H1 (cell line): ENCODE results near the gene ZNF536. TPM values are rescaled to one million over a fixed set of nuclear protein-coding genes. Genes with fewer than 3 reads are reported as not detected.

ENCODE experiments used
- CTCF ChIA-PET: fragments of 300-600 bp; sonication (Branson Sonifier 250); formaldehyde crosslinking; loops from one replicate; lab custom pipeline; 2021; ENCODE audit not compliant: partially characterized antibody; lab: Charles Lee
- POLR2A ChIA-PET: fragments of 300-600 bp; sonication (Branson Sonifier 250); formaldehyde crosslinking; loops from one replicate; lab custom pipeline; 2021; ENCODE audit warnings: inconsistent platforms; ENCODE audit not compliant: partially characterized antibody; lab: Charles Lee
- DNase-seq, 2 experiments: peaks; one replicate each; pipeline versions ENCODE4 v3.0.0 to v3.0.0-alpha.2; 2010 to 2022; ENCODE audit warnings: low spot score in 2 of 2, low read depth in 1 of 2, mixed read lengths in 1 of 2
- FAIRE-seq: peaks from 2 replicates; lab custom pipeline; 2011; peaks lifted over from hg19 to GRCh38; lab: Jason Lieb, UNC
- H2AFZ ChIP-seq: 2 replicates; pipeline ENCODE4 v1.8.1; 2012; ENCODE audit warnings: low read length, inconsistent platforms
- H2AK5ac ChIP-seq: 2 replicates; pipeline ENCODE4 v1.6.1; 2013; ENCODE audit warnings: low read depth, low read length
- H2BK120ac ChIP-seq: replicated peaks from 2 replicates; pipeline ENCODE3; 2013; ENCODE audit warnings: low read depth, low read length, inconsistent platforms
- H2BK12ac ChIP-seq: 2 replicates; pipeline ENCODE4 v1.6.1; 2013; ENCODE audit warnings: low read depth, low read length
- H2BK15ac ChIP-seq: 2 replicates; pipeline ENCODE4 v1.6.1; 2013; ENCODE audit warnings: low read length
- H2BK20ac ChIP-seq: 2 replicates; pipeline ENCODE4 v1.6.1; 2013; ENCODE audit warnings: low read length
- H2BK5ac ChIP-seq: 2 replicates; pipeline ENCODE4 v1.6.1; 2013; ENCODE audit warnings: low read depth, low read length
- H3K14ac ChIP-seq: 2 replicates; pipeline ENCODE4 v1.6.1; 2013; ENCODE audit warnings: inconsistent platforms; ENCODE audit not compliant: insufficient read length
- H3K18ac ChIP-seq: 2 replicates; pipeline ENCODE4 v1.6.1; 2013; ENCODE audit warnings: low read length; ENCODE audit errors: extremely low read depth
- H3K23ac ChIP-seq: 2 replicates; pipeline ENCODE4 v1.6.1; 2013; ENCODE audit warnings: inconsistent platforms; ENCODE audit not compliant: insufficient read length
- H3K23me2 ChIP-seq: 2 replicates; pipeline ENCODE4 v1.6.1; 2013; ENCODE audit warnings: low read depth, low read length
- H3K27ac ChIP-seq: 2 replicates; pipeline ENCODE4 v1.6.1; 2011; ENCODE audit warnings: low read depth, low read length, inconsistent platforms
- H3K27me3 ChIP-seq, 4 experiments: replicated peaks in 1 of 4; 1 replicate in 1 of 4; 2 replicates in 3 of 4; pipeline versions ENCODE4 v1.6.1 to v1.8.1; 2011 to 2013; ENCODE audit warnings: low read length in 3 of 4, mild to moderate bottlenecking in 3 of 4, inconsistent platforms in 2 of 4, mixed read lengths in 2 of 4, moderate library complexity in 1 of 4; ENCODE audit not compliant: control insufficient read depth in 3 of 4, insufficient read depth in 3 of 4; ENCODE audit errors: extremely low read depth in 1 of 4
- H3K36me3 ChIP-seq, 4 experiments: 2 replicates each; pipeline versions ENCODE4 v1.6.1 to v1.8.1; 2011 to 2013; ENCODE audit warnings: mild to moderate bottlenecking in 4 of 4, low read length in 3 of 4, moderate library complexity in 2 of 4, control low read depth in 1 of 4, inconsistent platforms in 1 of 4; ENCODE audit not compliant: insufficient read depth in 4 of 4, control insufficient read depth in 2 of 4
- H3K4ac ChIP-seq: replicated peaks from 2 replicates; pipeline ENCODE3; 2013; ENCODE audit warnings: low read length, low read depth, mixed read lengths, inconsistent platforms; ENCODE audit not compliant: insufficient read length
- H3K4me1 ChIP-seq, 4 experiments: replicated peaks in 1 of 4; 1 replicate in 1 of 4; 2 replicates in 3 of 4; pipeline versions ENCODE4 v1.6.1 to v1.8.1; 2011 to 2013; ENCODE audit warnings: low read length in 3 of 4, inconsistent platforms in 2 of 4, mixed read lengths in 1 of 4; ENCODE audit not compliant: insufficient read depth in 4 of 4, control insufficient read depth in 3 of 4
- H3K4me2 ChIP-seq, 2 experiments: 2 replicates each; pipeline versions ENCODE4 v1.6.1 to v1.8.1; 2011 to 2013; ENCODE audit warnings: low read depth in 2 of 2, low read length in 2 of 2, control low read depth in 1 of 2, inconsistent platforms in 1 of 2, mild to moderate bottlenecking in 1 of 2; ENCODE audit not compliant: insufficient read depth in 1 of 2
- H3K4me3 ChIP-seq, 4 experiments: fragments of 200-600, 300-600 bp in 1 of 4; sonication (generic), shearing (Covaris generic), sonication (Bioruptor Twin) in 1 of 4; 2 replicates each; pipeline versions ENCODE4 v1.5.1 to v1.8.1; 2011 to 2016; ENCODE audit warnings: low read length in 4 of 4, low read depth in 3 of 4, control low read depth in 2 of 4, inconsistent platforms in 2 of 4, mild to moderate bottlenecking in 2 of 4, mixed read lengths in 1 of 4, moderate library complexity in 1 of 4; ENCODE audit not compliant: insufficient read depth in 2 of 4; ENCODE audit errors: extremely low read depth in 1 of 4
- H3K56ac ChIP-seq: replicated peaks from 2 replicates; pipeline ENCODE3; 2013; ENCODE audit warnings: low read depth, mild to moderate bottlenecking, mixed read lengths, low read length, inconsistent platforms; ENCODE audit not compliant: insufficient read length
- H3K79me1 ChIP-seq: 2 replicates; pipeline ENCODE4 v1.6.1; 2013; ENCODE audit warnings: low read depth, low read length, control low read depth
- H3K79me2 ChIP-seq, 2 experiments: 2 replicates each; pipeline versions ENCODE4 v1.6.1 to v1.8.1; 2012 to 2013; ENCODE audit warnings: low read length in 2 of 2, mild to moderate bottlenecking in 2 of 2, inconsistent platforms in 1 of 2; ENCODE audit not compliant: insufficient read depth in 2 of 2, control insufficient read depth in 1 of 2
- H3K9ac ChIP-seq, 4 experiments: replicated peaks in 1 of 4; 1 replicate in 1 of 4; 2 replicates in 3 of 4; pipeline versions ENCODE4 v1.6.1 to v1.8.1; 2011 to 2013; ENCODE audit warnings: low read depth in 3 of 4, low read length in 3 of 4, control low read depth in 2 of 4, mild to moderate bottlenecking in 2 of 4, moderate library complexity in 2 of 4, inconsistent platforms in 1 of 4; ENCODE audit errors: extremely low read depth in 1 of 4
- H3K9me3 ChIP-seq, 2 experiments: 2 replicates each; pipeline versions ENCODE4 v1.6.1 to v1.8.1; 2012 to 2013; ENCODE audit warnings: mild to moderate bottlenecking in 2 of 2, moderate library complexity in 2 of 2, control low read depth in 1 of 2, inconsistent platforms in 1 of 2, low read depth in 1 of 2, low read length in 1 of 2, mixed read lengths in 1 of 2; ENCODE audit not compliant: insufficient read depth in 2 of 2
- H4K20me1 ChIP-seq, 2 experiments: replicated peaks in 1 of 2; 2 replicates each; pipeline versions ENCODE3 to v1.8.1; 2011 to 2013; ENCODE audit warnings: inconsistent platforms in 2 of 2, low read length in 2 of 2, mild to moderate bottlenecking in 1 of 2; ENCODE audit not compliant: insufficient read depth in 2 of 2, control insufficient read depth in 1 of 2
- H4K5ac ChIP-seq: 2 replicates; pipeline ENCODE4 v1.6.1; 2013; ENCODE audit warnings: low read length, low read depth, mixed read lengths, inconsistent platforms; ENCODE audit not compliant: insufficient read length
- H4K8ac ChIP-seq: 2 replicates; pipeline ENCODE4 v1.8.0; 2013; ENCODE audit warnings: mild to moderate bottlenecking, moderate library complexity, low read length, inconsistent platforms; ENCODE audit not compliant: insufficient read depth; ENCODE audit errors: extremely low read depth
- H4K91ac ChIP-seq: replicated peaks from 2 replicates; pipeline ENCODE3; 2013; ENCODE audit warnings: low read length, mixed read lengths, inconsistent platforms; ENCODE audit not compliant: insufficient read length
- CEBPB ChIP-seq: IDR thresholded peaks from 2 replicates; pipeline ENCODE4 v1.6.1; 2012; ENCODE audit warnings: low read depth, low read length
- GABPA ChIP-seq: IDR thresholded peaks from 2 replicates; pipeline ENCODE4 v1.6.1; 2011; ENCODE audit warnings: mild to moderate bottlenecking, low read length, moderate library complexity, borderline replicate concordance; ENCODE audit not compliant: insufficient read depth
- HDAC2 ChIP-seq, 2 experiments: fragments of 300-600 bp in 1 of 2; sonication (generic) in 1 of 2; IDR thresholded peaks; 2 replicates each; pipeline ENCODE4 v1.6.1; 2011 to 2012; ENCODE audit warnings: low read depth in 2 of 2, low read length in 2 of 2, mild to moderate bottlenecking in 2 of 2, moderate library complexity in 2 of 2, borderline replicate concordance in 1 of 2, inconsistent platforms in 1 of 2
- JUN ChIP-seq: IDR thresholded peaks from 2 replicates; pipeline ENCODE4 v1.6.1; 2011; ENCODE audit warnings: low read depth, mild to moderate bottlenecking, improper control_type of control experiment, low read length
- RAD21 ChIP-seq, 2 experiments: IDR thresholded peaks in 1 of 2; conservative IDR thresholded peaks in 1 of 2; 2 replicates each; pipeline ENCODE4 v1.6.1; 2011; ENCODE audit warnings: low read depth in 2 of 2, low read length in 2 of 2, improper control_type of control experiment in 1 of 2, inconsistent platforms in 1 of 2, mild to moderate bottlenecking in 1 of 2, moderate library complexity in 1 of 2
- ZNF274 ChIP-seq: IDR thresholded peaks from 2 replicates; pipeline ENCODE4 v1.7.0; 2012; ENCODE audit warnings: low read length, borderline replicate concordance; ENCODE audit errors: extremely low read depth
- WGBS, 2 experiments: shearing (Covaris generic) in 1 of 2; methylation state at CpG; one replicate each; pipeline versions ENCODE4 v1.1.6 to v1.1.7; 2013 to 2015; ENCODE audit warnings: low lambda C conversion rate in 2 of 2, mixed read lengths in 2 of 2, inconsistent platforms in 1 of 2, low coverage in 1 of 2, missing lambda C conversion rate in 1 of 2; ENCODE audit not compliant: insufficient replicate concordance in 2 of 2, insufficient coverage in 1 of 2, insufficient read length in 1 of 2; ENCODE audit errors: extremely low coverage in 1 of 2, missing lambda C conversion rate in 1 of 2; 5-methylcytosine and 5-hydroxymethylcytosine counted together
- polyA plus RNA-seq, 7 experiments: library from polyadenylated mRNA; depleted of rRNA in 3 of 7; stranded (reverse) in 5 of 7; unstranded in 2 of 7; fragments of >200 nt in 5 of 7; fragments of 200-250 nt in 2 of 7; gene quantifications; 1 replicate in 5 of 7; 2 replicates in 1 of 7; 4 replicates in 1 of 7; pipeline versions ENCODE4 v1.2.1 to v1.2.3, GENCODE V29; 2011 to 2013; ENCODE audit warnings: missing spikeins in 2 of 7, mixed read lengths in 2 of 7
- total RNA-seq: library from RNA; stranded (reverse); fragmentation: NEBNext Ultra II Directional; extraction: Animal tissue kit (Norgen Biotek cat#: 25700); gene quantifications from 2 replicates; pipeline ENCODE4 v1.2.1, GENCODE V29; 2021
- TF ChIP-seq, protein P1 (sequence below): IDR thresholded peaks from 2 replicates; pipeline ENCODE4 v1.6.1; 2011; ENCODE audit warnings: low read length, improper control_type of control experiment
- TF ChIP-seq, protein P2 (sequence below), 3 experiments: IDR thresholded peaks; 1 replicate in 2 of 3; 2 replicates in 1 of 3; pipeline versions ENCODE4 v1.5.1 to v1.6.1; 2011; ENCODE audit warnings: low read length in 3 of 3, mild to moderate bottlenecking in 3 of 3, inconsistent platforms in 2 of 3, low read depth in 1 of 3, moderate library complexity in 1 of 3; ENCODE audit not compliant: insufficient read depth in 1 of 3; ENCODE audit errors: control extremely low read depth in 1 of 3

Gene ZNF536
- total and polyA plus RNA-seq, 2 of the 8 experiments (the other 6 are each of a cell fraction or from before 2014, with no cell fraction given): 0.09 to 0.11 TPM

DNA sequence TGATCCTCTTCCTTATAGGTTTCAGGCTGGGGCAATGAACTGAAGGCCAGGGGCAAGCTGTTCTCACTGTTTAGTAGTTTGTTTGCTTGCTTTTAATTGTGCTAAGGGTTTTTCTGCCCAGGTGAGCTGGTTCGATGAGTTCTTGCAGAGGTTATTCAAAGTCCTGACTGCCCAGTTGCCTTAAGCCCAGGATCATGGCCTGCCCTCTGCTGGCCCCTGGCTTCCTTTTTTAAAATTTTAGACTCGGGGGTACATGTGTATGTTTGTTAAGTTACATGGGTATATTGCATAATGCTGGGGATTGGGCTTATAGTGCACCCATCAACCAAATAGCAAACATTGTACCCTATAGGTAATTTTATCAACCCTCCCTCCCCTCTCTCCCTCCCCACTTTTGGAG lies 65.7 kb downstream of the ZNF536 start:
- H2AFZ ChIP-seq: no peak overlapping the region
- no peak overlapping the region for H3K14ac ChIP-seq
- H4K91ac ChIP-seq: no peak overlapping the region
- DNase-seq (no peak), FAIRE-seq (no peak)
- H3K79me2 ChIP-seq: no peaks in the 10 kb centered on the region; a peak in 1 of 4 replicates
- no peaks in the 10 kb centered on the region for H3K36me3 ChIP-seq
- 84% methylated on average over 2 of the region's 2 CpGs; no CpG with 5 or more reads in 1 of the 2 experiments for WGBS, 2 experiments
- H4K8ac ChIP-seq: no peak overlapping the region
- no peak overlapping the region for H2BK20ac ChIP-seq
- ChIA-PET POLR2A (no interaction called here), CTCF (interaction anchor here (0.6 to 2.4 kb wide), 22 partner anchors 9 to 258 kb away, joined by 3 to 9 read pairs (median 4); no protein-coding TSS in a partner anchor)
- peaks cover 10% of the 10 kb centered on the region; the same call in 1 of the 2 replicates for H3K23me2 ChIP-seq
- no peak overlapping the region for H3K56ac ChIP-seq
- H3K27ac ChIP-seq: no peak overlapping the region
- no peak overlapping the region for H3K4me2 ChIP-seq
- H2BK12ac ChIP-seq: no peak overlapping the region
- H4K20me1 ChIP-seq: peaks cover 0 to 7% of the 10 kb centered on the region in 2 experiments
- H3K4me1 ChIP-seq: no peaks in the 10 kb centered on the region; a peak in 1 of 7 replicates
- H3K9me3 ChIP-seq: no peaks in the 10 kb centered on the region; a peak in 1 of 4 replicates
- no peak overlapping the region for H3K9ac ChIP-seq
- no peak overlapping the region for H3K23ac ChIP-seq
- no peak overlapping the region for H2BK120ac ChIP-seq
- H3K18ac ChIP-seq: no peak overlapping the region
- no peak overlapping the region for H4K5ac ChIP-seq
- H2BK5ac ChIP-seq: no peak overlapping the region
- H3K27me3 ChIP-seq: no peaks in the 10 kb centered on the region
- H2AK5ac ChIP-seq: no peak overlapping the region
- no peak overlapping the region for H3K4ac ChIP-seq
- no peak overlapping the region for H3K4me3 ChIP-seq
- no peak overlapping the region for H2BK15ac ChIP-seq
- no peaks in the 10 kb centered on the region for H3K79me1 ChIP-seq
- TF ChIP-seq ZNF274 (no peak), CEBPB (0 out of 2 replicates have a peak, but pooled peaks have one; percentile 32), RAD21 (IDR thresholded peaks at IDR 0.05 in 1 of 2, conservative IDR thresholded peaks at IDR 0.05 in 1 of 2; ENCODE audit: low read depth in 2 of 2, low read length in 2 of 2) (peak; percentile 66 to 71), JUN (no peak), HDAC2 (IDR thresholded peaks at IDR 0.05; ENCODE audit: borderline replicate concordance in 1 of 2, low read depth in 2 of 2, low read length in 2 of 2) (no peak), GABPA (no peak)
- TF ChIP-seq, protein P1, sequence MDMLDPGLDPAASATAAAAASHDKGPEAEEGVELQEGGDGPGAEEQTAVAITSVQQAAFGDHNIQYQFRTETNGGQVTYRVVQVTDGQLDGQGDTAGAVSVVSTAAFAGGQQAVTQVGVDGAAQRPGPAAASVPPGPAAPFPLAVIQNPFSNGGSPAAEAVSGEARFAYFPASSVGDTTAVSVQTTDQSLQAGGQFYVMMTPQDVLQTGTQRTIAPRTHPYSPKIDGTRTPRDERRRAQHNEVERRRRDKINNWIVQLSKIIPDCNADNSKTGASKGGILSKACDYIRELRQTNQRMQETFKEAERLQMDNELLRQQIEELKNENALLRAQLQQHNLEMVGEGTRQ: no peak
- TF ChIP-seq, protein P2, sequence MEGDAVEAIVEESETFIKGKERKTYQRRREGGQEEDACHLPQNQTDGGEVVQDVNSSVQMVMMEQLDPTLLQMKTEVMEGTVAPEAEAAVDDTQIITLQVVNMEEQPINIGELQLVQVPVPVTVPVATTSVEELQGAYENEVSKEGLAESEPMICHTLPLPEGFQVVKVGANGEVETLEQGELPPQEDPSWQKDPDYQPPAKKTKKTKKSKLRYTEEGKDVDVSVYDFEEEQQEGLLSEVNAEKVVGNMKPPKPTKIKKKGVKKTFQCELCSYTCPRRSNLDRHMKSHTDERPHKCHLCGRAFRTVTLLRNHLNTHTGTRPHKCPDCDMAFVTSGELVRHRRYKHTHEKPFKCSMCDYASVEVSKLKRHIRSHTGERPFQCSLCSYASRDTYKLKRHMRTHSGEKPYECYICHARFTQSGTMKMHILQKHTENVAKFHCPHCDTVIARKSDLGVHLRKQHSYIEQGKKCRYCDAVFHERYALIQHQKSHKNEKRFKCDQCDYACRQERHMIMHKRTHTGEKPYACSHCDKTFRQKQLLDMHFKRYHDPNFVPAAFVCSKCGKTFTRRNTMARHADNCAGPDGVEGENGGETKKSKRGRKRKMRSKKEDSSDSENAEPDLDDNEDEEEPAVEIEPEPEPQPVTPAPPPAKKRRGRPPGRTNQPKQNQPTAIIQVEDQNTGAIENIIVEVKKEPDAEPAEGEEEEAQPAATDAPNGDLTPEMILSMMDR (IDR thresholded peaks at IDR 0.05; ENCODE audit: control extremely low read depth in 1 of 3, insufficient read depth in 1 of 3, low read depth in 1 of 3, low read length in 3 of 3): peak; percentile 30 to 51 (median 47); a peak in 3 of 4 replicates
